Coronary artery (tissue), 2 donors: ENCODE measurements around the gene GRB10.

ENCODE experiments used
- DNase-seq: peaks from one replicate; pipeline ENCODE4 v3.0.0-alpha.2; 2017; ENCODE audit warnings: low spot score
- H3K27ac ChIP-seq, 2 donors: fragments of 200-600 bp; sonication (generic); one replicate each; pipeline ENCODE4 v1.5.1; 2016 to 2019
- H3K4me3 ChIP-seq: fragments of 200-600 bp; sonication (generic); 2 replicates; pipeline ENCODE4 v1.5.1; 2016; ENCODE audit warnings: mild to moderate bottlenecking, moderate library complexity
- CTCF ChIP-seq: fragments of 200-600 bp; sonication (generic); IDR thresholded peaks from one replicate; pipeline ENCODE4 v1.5.1; 2019; ENCODE audit warnings: antibody characterized with exemption

Gene GRB10

GRCh38 chr7:50790381-50790780 lies 7.7 kb upstream of the GRB10 start:
- no peak for DNase-seq
- TF ChIP-seq CTCF, result no peak
- H3K4me3 ChIP-seq, result peak overlapping the region; percentile 88
- H3K27ac ChIP-seq, result no peak overlapping the region

- no peak overlapping the region for H3K27ac ChIP-seq
- H3K4me3 ChIP-seq, result no peak overlapping the region
- no peak for TF ChIP-seq CTCF
- DNase-seq, result no peak
Measured at GRCh38 chr7:50788382-50788781, 5.7 kb upstream of the GRB10 start.

DNA sequence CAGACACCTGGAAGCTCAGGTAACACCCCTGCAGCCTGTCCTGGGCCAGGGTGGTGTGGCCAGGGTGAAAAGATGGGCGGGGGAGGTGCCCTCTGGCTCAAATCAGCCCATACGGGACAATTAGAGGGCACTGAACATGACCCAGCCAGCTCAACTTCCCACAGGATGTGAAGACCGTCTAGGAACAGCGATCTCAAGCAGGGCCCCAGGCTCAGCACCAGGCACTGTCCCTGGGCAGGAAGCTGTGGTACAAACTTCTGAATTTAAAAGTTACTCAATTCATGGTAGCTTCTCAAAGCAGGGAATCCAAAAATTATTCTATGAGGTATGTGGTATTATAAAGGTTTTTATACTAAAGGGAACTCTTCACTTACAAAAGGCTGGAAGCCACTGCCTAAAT lies 5.1 kb upstream of the GRB10 start:
- no peak for TF ChIP-seq CTCF
- H3K4me3 ChIP-seq, result no peak overlapping the region
- H3K27ac ChIP-seq, result no peak overlapping the region
- no peak for DNase-seq

- no peak for TF ChIP-seq CTCF
- no peak overlapping the region for H3K27ac ChIP-seq
- H3K4me3 ChIP-seq, result no peak overlapping the region
- no peak for DNase-seq
Measured at GRCh38 chr7:50785346-50785745, 2.6 kb upstream of the GRB10 start.

- DNase-seq, result no peak
- TF ChIP-seq CTCF, result no peak
- H3K27ac ChIP-seq, result no peak overlapping the region
- H3K4me3 ChIP-seq, result no peak overlapping the region
Measured at GRCh38 chr7:50783801-50784507, 1.3 kb upstream of the GRB10 start.

GRCh38 chr7:50783303-50783702 lies 607 bp upstream of the GRB10 start:
- H3K27ac ChIP-seq, result peak overlapping the region in 1 of 2 donors; percentile 16
- peak overlapping the region; percentile 74 for H3K4me3 ChIP-seq
- no peak for DNase-seq
- TF ChIP-seq CTCF, result no peak

GRCh38 chr7:50781381-50782293 lies 1.1 kb downstream of the GRB10 start:
- Histone ChIP-seq H3K4me3 (peak overlapping the region; percentile 74), H3K27ac (no peak overlapping the region)
- no peak for TF ChIP-seq CTCF
- DNase-seq, result no peak
